Tibial nerve (tissue), 4 donors: ENCODE data around the gene SUMO3.

Experiments
- EP300 ChIP-seq, 2 donors: sonication (generic); formaldehyde crosslinking; IDR thresholded peaks; one replicate each; pipeline ENCODE4 v1.6.1; 2017; ENCODE audit warnings: antibody characterized with exemption in 2 of 2, mild to moderate bottlenecking in 1 of 2
- POLR2A ChIP-seq, 2 donors: fragments of 450-650 bp; IDR thresholded peaks; one replicate each; pipeline ENCODE4 v1.6.1; 2017; ENCODE audit warnings: antibody characterized with exemption in 2 of 2, mild to moderate bottlenecking in 2 of 2, moderate library complexity in 2 of 2
- TF ChIP-seq, protein P1 (sequence below), 5 experiments: fragments of 200-600 bp in 3 of 5; fragments of 450-650 bp in 2 of 5; sonication (generic) in 3 of 5; IDR thresholded peaks; one replicate each; pipeline ENCODE4 v1.5.1; 2016 to 2019; ENCODE audit warnings: antibody characterized with exemption in 5 of 5, mild to moderate bottlenecking in 3 of 5, moderate library complexity in 2 of 5

DNA sequence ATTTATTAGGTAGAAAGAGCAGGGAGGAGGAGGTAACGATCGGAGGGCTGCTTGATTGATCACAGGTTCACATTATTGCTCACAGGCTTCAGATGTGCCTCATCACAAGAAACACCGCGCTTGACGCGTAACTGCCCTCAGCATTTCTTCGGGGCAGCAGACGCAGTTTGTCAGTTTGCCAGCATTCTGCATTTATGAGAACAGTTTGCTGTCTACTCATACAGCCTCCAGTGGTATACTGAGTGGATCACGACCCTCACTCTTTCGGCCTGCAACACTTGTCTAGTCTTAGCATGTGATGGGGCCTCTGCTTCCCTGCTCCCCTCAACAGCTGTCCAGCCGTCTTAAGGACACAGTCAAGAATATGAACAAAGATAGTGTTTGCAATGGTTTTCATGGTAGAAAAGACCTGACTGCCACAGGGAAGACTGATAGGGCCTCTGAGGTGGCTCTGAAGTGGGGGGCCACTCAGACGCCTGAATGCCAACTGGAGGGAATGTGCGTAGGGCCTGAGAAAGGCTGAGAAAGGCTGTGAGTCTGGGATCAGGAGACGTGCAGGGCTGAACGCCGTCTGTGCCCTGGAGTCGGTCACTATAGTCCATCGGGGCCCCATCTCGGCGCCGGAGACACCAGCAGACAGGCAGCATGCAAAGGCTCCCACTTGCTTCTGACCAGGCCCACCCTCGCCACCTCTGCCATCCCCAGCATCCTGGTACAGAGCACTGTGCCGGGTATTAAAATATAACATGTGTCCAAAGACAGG, 61.3 kb downstream of the SUMO3 start:
- TF ChIP-seq, protein P1, sequence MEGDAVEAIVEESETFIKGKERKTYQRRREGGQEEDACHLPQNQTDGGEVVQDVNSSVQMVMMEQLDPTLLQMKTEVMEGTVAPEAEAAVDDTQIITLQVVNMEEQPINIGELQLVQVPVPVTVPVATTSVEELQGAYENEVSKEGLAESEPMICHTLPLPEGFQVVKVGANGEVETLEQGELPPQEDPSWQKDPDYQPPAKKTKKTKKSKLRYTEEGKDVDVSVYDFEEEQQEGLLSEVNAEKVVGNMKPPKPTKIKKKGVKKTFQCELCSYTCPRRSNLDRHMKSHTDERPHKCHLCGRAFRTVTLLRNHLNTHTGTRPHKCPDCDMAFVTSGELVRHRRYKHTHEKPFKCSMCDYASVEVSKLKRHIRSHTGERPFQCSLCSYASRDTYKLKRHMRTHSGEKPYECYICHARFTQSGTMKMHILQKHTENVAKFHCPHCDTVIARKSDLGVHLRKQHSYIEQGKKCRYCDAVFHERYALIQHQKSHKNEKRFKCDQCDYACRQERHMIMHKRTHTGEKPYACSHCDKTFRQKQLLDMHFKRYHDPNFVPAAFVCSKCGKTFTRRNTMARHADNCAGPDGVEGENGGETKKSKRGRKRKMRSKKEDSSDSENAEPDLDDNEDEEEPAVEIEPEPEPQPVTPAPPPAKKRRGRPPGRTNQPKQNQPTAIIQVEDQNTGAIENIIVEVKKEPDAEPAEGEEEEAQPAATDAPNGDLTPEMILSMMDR (IDR thresholded peaks at IDR 0.05): no peak
- TF ChIP-seq POLR2A (IDR thresholded peaks at IDR 0.05): no peak
- no peak for TF ChIP-seq EP300 (IDR thresholded peaks at IDR 0.05)
